Testis (tissue), 2 donors: ENCODE results near the gene PRR27.

ENCODE experiments used
- CTCF ChIP-seq, 3 experiments: fragments of 450-650 bp in 2 of 3; fragments of 200-600 bp in 1 of 3; sonication (generic) in 1 of 3; IDR thresholded peaks; one replicate each; pipeline ENCODE4 v1.5.1; 2016 to 2019; ENCODE audit warnings: antibody characterized with exemption in 3 of 3, mild to moderate bottlenecking in 2 of 3, moderate library complexity in 1 of 3
- POLR2A ChIP-seq: fragments of 450-650 bp; IDR thresholded peaks from one replicate; pipeline ENCODE4 v1.6.1; 2017; ENCODE audit warnings: antibody characterized with exemption, mild to moderate bottlenecking, moderate library complexity

GRCh38 chr4:70152088-70152487 lies 1.9 kb upstream of the PRR27 start:
- no peak for TF ChIP-seq CTCF (IDR thresholded peaks at IDR 0.05)
- TF ChIP-seq POLR2A: no peak
